Measurements from ENCODE around the gene SMG9.

Gene SMG9

GRCh38 chr19:43752287-43752875, 2.4 kb downstream of the SMG9 start:
- DNase-seq: no peak

DNA sequence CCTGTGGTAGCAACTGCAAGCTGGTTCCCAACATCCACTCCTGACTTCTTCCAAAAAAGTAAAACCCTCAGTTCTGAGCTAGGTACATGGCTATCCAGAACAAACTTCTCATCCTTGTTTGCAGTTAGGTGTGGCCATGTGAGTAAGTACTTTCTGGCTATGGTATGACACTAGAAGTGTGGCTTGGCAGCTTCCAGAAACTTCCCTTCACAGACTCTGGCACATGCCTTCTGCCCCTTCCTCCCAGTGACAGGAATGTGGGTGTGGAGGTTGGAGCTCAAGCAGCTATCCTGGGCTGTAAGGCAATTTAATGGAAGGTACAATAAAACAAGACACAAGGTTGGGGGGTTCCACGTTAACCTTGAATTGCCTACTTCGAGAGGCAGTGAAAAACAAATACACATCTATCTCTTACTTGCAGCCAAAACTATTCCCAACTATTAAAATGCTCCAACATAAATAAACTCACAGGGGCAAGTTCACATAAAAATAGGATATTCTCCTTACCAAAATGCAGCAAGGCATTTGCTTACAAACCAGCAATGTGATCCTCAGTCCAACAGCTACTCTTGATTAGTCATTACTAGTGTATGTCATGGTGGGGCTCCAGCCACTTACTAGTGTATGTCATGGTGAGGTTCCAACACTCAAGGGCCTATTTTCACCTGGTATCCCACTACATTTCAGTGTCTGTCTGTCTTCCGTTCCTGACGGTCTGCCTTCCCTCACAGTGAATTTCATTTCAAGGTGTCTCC, 3.1 kb downstream of the SMG9 start:
- no peak for DNase-seq

- no peak for DNase-seq
These were observed 4.9 kb downstream of the SMG9 start for GRCh38 chr19:43749898-43750297.

DNA sequence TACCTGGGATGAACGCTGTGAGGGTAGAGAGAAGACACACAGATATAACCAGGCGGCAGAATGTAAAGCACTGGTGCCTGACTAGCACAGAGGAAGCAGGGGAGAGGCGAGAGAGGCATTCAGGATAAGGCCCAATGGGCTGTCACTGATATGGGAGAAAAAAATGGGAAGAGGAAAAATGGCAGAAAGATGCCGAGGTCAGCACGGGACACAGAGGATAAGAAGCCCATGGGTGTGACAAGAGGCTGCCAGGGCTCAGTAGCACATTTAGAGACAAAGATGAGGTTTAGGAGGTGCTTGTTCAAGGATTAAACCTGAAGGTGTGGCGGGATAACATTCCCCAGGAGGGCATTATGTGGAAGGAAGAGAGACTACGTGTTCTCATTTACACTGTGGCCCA, 5.6 kb downstream of the SMG9 start:
- DNase-seq: no peak

- no peak for DNase-seq
These were observed 6.1 kb downstream of the SMG9 start for GRCh38 chr19:43748685-43749084.

- DNase-seq: no peak
These were observed 6.6 kb downstream of the SMG9 start for GRCh38 chr19:43748205-43748594.

DNA sequence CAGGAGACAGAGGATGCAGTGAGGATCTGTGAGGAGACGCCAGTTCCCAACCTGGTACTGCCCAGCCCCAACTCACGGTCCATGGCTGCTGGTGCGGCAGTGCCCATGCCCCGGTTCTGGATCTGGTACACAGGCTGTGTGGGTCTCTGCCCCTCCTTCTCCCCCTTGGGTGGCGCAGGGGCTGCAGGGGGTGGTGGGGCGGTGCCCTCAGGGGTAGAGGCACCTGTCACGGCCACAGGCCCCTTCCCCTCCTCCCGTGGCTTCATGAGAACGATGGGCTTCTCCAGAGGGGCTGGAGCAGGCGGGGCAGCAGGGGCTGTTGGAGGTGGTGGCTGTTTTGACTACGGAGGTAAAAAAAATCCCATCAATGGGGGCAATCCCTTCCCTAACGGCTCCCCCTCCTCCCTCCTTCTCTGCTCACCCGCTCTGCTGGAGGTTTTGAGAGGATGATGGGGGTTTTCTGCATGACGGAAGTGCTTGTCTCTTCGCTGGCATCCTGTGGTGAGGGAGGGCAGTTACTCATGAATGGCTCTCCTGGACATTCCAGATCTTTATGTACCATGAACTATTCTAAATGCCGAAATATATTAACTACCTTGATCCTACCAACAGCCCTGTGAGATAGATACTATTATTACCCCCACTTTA, 7.1 kb downstream of the SMG9 start:
- no peak for DNase-seq

GRCh38 chr19:43743059-43743458, 11.7 kb downstream of the SMG9 start:
- DNase-seq: no peak

- DNase-seq: no peak
These were observed 13.5 kb downstream of the SMG9 start for GRCh38 chr19:43741075-43741825.

- no peak for DNase-seq
These were observed 15.1 kb downstream of the SMG9 start for GRCh38 chr19:43739439-43740235.

DNA sequence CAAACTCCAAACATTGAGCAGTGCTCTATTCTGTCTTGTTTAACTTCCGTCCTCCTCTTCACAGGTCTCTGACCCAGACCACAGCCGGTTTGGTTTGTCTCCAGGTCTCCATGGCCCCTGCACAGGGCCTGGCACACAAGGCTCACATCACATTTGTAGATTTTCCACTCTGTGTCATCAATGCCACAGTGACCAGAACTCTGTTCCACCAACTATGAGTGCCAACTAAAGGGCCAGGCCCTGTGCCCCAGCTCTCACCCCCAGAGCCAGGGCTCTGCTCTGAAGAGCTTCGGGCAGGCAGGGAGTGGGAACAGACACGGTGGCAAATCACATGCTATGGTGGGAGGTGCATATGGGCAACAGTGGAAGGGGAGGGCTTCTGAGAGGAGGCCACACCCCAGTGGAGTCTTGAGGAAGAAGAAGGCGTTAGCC, 16.0 kb downstream of the SMG9 start:
- DNase-seq: no peak

DNA sequence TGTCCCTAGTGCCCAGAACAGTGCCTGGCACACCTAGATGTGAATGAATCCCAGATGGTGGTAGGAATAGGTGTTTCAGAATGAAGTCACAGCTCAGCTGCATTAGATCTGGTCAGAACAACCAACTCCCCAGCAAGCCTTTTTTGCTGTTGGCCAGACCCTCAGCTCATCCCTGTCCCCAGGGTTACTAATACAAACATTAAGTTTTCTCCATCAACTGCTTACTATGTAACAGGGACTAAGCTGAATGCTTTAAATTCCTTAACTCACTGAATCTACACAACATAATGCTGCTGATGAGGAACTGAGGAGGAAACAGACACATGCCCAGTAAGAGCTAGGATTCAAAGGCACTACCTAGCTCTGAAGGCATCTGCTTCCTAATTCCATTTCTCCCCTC, 18.8 kb downstream of the SMG9 start:
- DNase-seq: no peak

DNA sequence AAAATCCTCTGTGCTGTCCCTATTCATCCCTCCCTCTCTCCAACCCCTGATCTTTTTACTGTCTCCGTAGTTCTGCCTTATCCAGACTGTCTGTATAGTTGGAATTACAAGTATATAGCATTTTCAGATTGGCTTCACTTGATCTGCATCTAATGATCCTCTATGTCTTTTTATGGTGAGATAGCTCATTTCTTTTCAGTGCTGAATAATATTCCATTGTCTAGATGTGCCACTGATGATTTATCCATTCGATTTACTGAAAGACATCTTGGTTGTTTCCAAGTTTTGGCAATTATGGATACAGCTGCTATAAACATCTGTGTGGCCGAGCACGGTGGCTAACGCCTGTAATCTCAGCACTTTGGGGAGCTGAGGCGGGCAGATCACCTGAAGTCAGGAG, 19.7 kb downstream of the SMG9 start:
- no peak for DNase-seq

- DNase-seq: no peak
These were observed 22.9 kb downstream of the SMG9 start for GRCh38 chr19:43731846-43732245.

DNA sequence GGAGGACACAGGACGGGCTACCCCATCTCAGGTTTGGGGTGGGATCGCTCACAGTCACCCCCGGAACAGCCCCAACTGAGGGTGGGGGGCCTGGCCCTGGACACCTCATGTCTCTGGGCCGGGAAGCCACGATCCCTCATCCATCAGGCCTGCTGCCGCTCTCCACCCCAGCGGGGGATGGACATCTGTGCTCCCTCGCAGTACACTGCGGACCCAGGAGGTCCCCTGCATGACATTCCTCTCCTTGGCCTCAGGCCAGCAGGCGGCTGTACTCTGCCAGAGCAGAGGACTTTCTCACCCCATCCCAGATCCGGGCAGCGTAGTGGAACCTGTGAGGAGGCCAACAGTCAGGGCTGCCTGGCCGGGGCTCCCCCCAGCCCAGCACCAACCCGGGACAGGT, 23.4 kb downstream of the SMG9 start:
- DNase-seq: no peak

- no peak for DNase-seq
These were observed 24.8 kb downstream of the SMG9 start for GRCh38 chr19:43729919-43730318.

DNA sequence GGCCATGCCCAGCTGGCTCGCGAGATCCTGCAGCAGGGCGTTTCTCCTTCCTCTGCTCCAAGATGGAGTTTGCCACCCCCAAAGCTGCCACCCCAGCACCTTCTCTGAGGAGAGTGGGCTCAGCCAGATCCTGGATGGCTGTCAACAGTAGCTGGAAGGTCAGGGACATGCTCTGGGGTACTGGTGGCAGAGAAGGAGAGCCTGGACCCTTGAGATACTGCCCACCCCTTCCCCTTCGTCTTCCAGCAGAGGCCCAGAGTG, 27.2 kb downstream of the SMG9 start:
- DNase-seq: no peak

GRCh38 chr19:43726736-43727592, 27.8 kb downstream of the SMG9 start:
- DNase-seq: no peak

DNA sequence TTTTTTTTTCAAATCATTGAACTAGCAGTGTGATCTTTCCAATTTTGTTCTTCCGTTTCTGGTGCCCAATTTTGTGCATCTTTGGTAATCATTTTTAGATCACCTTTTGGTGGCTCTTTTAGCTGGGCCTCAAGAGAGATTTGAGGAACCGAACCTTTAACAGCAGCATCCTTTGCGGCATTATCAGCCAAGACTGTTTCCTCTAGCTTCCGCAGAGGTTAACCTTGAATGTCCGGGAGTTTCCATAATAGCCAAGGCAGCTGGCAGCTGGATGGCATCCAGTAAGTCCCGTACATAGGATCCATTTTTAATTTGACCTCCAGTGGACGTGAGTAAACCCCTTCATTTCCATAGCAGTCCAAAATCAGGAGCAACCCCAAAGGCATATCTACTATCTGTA, 29.3 kb downstream of the SMG9 start:
- no peak for DNase-seq

DNA sequence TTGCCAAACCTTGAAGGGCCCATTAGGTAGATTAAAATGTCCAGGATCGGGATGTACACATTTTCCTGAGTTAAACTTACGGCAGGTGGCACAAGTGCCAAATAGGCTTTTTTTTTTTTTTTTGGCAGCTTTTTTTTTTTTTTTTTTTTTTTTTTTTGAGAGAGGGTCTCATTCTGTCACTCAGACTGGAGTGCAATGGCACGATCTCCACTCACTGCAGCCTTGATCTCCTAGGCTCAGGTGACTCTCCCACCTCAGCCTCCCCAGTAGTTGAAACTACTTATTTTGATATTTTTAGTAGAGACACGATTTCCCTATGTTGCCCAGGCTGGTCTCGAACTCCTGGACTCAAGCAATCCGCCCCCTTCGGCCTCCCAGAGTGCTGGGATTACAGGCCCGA, 29.9 kb downstream of the SMG9 start:
- DNase-seq: no peak

DNA sequence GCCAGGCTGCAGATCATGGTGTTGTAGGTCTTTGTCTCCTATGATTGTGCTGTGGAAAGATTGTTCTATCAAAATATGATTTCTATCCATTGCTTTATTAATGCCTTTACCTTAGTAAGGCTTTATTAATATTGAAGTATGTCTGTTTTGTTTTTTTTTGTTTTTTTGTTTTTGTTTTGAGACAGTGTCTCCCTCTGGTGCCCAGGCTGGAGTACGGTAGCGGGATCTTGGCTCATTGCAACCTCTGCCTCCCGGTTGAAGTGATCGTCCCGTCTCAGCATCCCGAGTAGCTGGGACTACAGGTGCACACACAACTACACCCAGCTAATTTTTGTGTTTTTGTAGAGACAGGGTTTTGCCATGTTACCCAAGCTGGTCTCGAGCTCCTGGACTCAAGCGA, 31.2 kb downstream of the SMG9 start:
- no peak for DNase-seq

DNA sequence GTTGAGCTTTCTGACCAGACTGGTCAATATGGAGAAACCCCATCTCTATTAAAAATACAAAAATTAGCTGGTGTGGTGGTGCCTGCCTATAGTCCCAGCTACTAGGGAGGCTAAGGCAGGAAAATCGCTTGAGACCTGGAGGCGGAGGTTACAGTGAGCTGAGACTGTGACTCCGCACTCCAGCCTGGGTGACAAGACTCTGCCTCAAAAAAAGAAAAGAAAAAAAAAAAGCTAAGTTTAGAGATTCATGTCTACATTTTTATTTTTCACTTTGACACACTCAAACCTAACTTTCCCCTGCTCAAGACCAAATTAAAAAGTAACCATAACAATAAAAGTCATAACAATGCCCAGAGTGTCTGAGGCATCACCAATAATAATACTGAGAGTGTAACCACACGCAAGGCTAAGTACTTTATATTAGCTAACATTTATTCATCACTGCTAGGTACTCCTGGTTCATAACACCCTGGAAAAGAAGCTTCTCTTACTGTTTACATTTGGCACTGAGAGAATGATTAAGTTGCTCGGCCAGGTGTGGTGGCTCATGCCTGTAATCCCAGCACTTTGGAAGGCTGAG, 33.2 kb downstream of the SMG9 start:
- DNase-seq: no peak

All from NCI-H526 treated with DMSO at 0.1 percent for 48 hours (cell line).